Endothelial cell of umbilical vein (primary cell): ENCODE measurements around the gene POLE. TPM values are rescaled to one million over a fixed set of nuclear protein-coding genes. Genes with fewer than 3 reads are reported as not detected.

Source experiments
- BruUV-seq: library from RNA; stranded (reverse); fragments of 400-500 nt; replicated peaks from 2 replicates; lab custom pipeline; 2021; lab: Mats Ljungman, UMichigan
- CTCF ChIA-PET: fragments of 300-600, 350-600 bp; sonication (Branson Sonifier 250); formaldehyde crosslinking; loops from one replicate; lab custom pipeline; 2021; ENCODE audit warnings: antibody characterized with exemption, inconsistent platforms; lab: Charles Lee
- POLR2A ChIA-PET: fragments of 300-600, 350-600 bp; sonication (Branson Sonifier 250); formaldehyde crosslinking; loops from one replicate; lab custom pipeline; 2021; ENCODE audit warnings: antibody characterized with exemption, inconsistent platforms; lab: Charles Lee
- DNase-seq: peaks from one replicate; pipeline ENCODE4 v3.0.0-alpha.2; 2011; ENCODE audit warnings: low read depth, low spot score
- FAIRE-seq: peaks from 2 replicates; lab custom pipeline; 2011; peaks lifted over from hg19 to GRCh38; lab: Jason Lieb, UNC
- H2AFZ ChIP-seq: 2 replicates; pipeline ENCODE4 v1.6.0; 2012; ENCODE audit warnings: low read depth, low read length, control low read depth, inconsistent platforms
- H3K27ac ChIP-seq: 2 replicates; pipeline ENCODE4 v1.5.1; 2011; ENCODE audit warnings: low read depth, mild to moderate bottlenecking, control low read depth, low read length, moderate library complexity; ENCODE audit not compliant: insufficient read depth
- H3K27me3 ChIP-seq, 2 experiments: 2 replicates each; pipeline versions ENCODE4 v1.6.0 to v1.6.1; 2011; ENCODE audit warnings: low read length in 2 of 2, mixed read lengths in 1 of 2; ENCODE audit not compliant: control insufficient read depth in 2 of 2, insufficient read depth in 2 of 2
- H3K36me3 ChIP-seq, 2 experiments: 2 replicates in 1 of 2; 3 replicates in 1 of 2; pipeline ENCODE4 v1.5.1; 2011; ENCODE audit warnings: low read length in 2 of 2, mild to moderate bottlenecking in 1 of 2, moderate library complexity in 1 of 2; ENCODE audit not compliant: control insufficient read depth in 2 of 2, insufficient read depth in 2 of 2; ENCODE audit errors: extremely low read depth in 1 of 2
- H3K4me1 ChIP-seq: 3 replicates; pipeline ENCODE4 v1.5.1; 2011; ENCODE audit warnings: mild to moderate bottlenecking, low read length; ENCODE audit not compliant: control insufficient read depth, insufficient read depth; ENCODE audit errors: extremely low read depth
- H3K4me2 ChIP-seq: 2 replicates; pipeline ENCODE4 v1.6.1; 2011; ENCODE audit warnings: low read length, control low read depth, mixed read lengths; ENCODE audit not compliant: insufficient read depth
- H3K4me3 ChIP-seq, 3 experiments: fragments of 200-600 bp in 1 of 3; sonication (generic), shearing (Covaris generic) in 1 of 3; replicated peaks in 1 of 3; 2 replicates each; pipeline ENCODE4 v1.5.1; 2011 to 2016; ENCODE audit warnings: control low read depth in 3 of 3, low read length in 3 of 3, mild to moderate bottlenecking in 2 of 3, inconsistent platforms in 1 of 3, low read depth in 1 of 3, moderate library complexity in 1 of 3; ENCODE audit not compliant: insufficient read depth in 1 of 3
- H3K79me2 ChIP-seq: 2 replicates; pipeline ENCODE4 v1.6.0; 2012; ENCODE audit warnings: low read length, inconsistent platforms; ENCODE audit not compliant: control insufficient read depth, insufficient read depth
- H3K9ac ChIP-seq: replicated peaks from 2 replicates; pipeline ENCODE3; 2011; ENCODE audit warnings: low read length, control low read depth; ENCODE audit not compliant: insufficient read depth; ENCODE audit errors: extremely low read depth
- H3K9me1 ChIP-seq: replicated peaks from 3 replicates; pipeline ENCODE4 v1.6.0; 2011; ENCODE audit warnings: mild to moderate bottlenecking, low read length; ENCODE audit not compliant: control insufficient read depth, insufficient read depth; ENCODE audit errors: extremely low read depth
- H3K9me3 ChIP-seq: replicated peaks from 2 replicates; pipeline ENCODE4 v1.5.1; 2012; ENCODE audit warnings: low read length, inconsistent platforms; ENCODE audit not compliant: control insufficient read depth, insufficient read depth
- H4K20me1 ChIP-seq: replicated peaks from 2 replicates; pipeline ENCODE3; 2011; ENCODE audit warnings: mild to moderate bottlenecking, low read length; ENCODE audit not compliant: control insufficient read depth, insufficient read depth; ENCODE audit errors: extremely low read depth
- CTCF ChIP-seq, 2 donors: IDR thresholded peaks; 1 replicate in 1 of 2; 2 replicates in 1 of 2; pipeline ENCODE4 v1.5.1; 2011; ENCODE audit warnings: low read length in 2 of 2, mild to moderate bottlenecking in 2 of 2, moderate library complexity in 2 of 2, control low read depth in 1 of 2, inconsistent platforms in 1 of 2, low read depth in 1 of 2; ENCODE audit not compliant: insufficient read depth in 1 of 2; ENCODE audit errors: extremely low read depth in 1 of 2
- EZH2 ChIP-seq: IDR thresholded peaks from 2 replicates; pipeline ENCODE4 v1.6.1; 2012; ENCODE audit warnings: borderline replicate concordance, low read depth, mild to moderate bottlenecking, moderate library complexity, low read length, inconsistent platforms; ENCODE audit not compliant: severe bottlenecking
- FOS ChIP-seq: IDR thresholded peaks from 2 replicates; pipeline ENCODE4 v1.6.1; 2011; ENCODE audit warnings: mild to moderate bottlenecking, low read length, moderate library complexity, borderline replicate concordance; ENCODE audit not compliant: insufficient read depth
- GATA2 ChIP-seq: IDR thresholded peaks from 2 replicates; pipeline ENCODE4 v1.7.0; 2011; ENCODE audit warnings: low read depth, mild to moderate bottlenecking, moderate library complexity, mixed read lengths, low read length; ENCODE audit not compliant: insufficient read length, insufficient read depth
- JUN ChIP-seq: IDR thresholded peaks from 2 replicates; pipeline ENCODE4 v1.6.1; 2011; ENCODE audit warnings: borderline replicate concordance, low read depth; ENCODE audit not compliant: insufficient read length, insufficient read depth
- MAX ChIP-seq: IDR thresholded peaks from 2 replicates; pipeline ENCODE4 v1.6.1; 2011; ENCODE audit not compliant: insufficient read depth, insufficient read length
- MYC ChIP-seq: IDR thresholded peaks from one replicate; pipeline ENCODE4 v1.6.1; 2011; ENCODE audit warnings: mild to moderate bottlenecking, low read depth, low read length
- POLR2A ChIP-seq: IDR thresholded peaks from 2 replicates; pipeline ENCODE4 v1.6.1; 2012; ENCODE audit warnings: low read depth, mild to moderate bottlenecking, control low read depth, low read length
- POLR2AphosphoS5 ChIP-seq: IDR thresholded peaks from 2 replicates; pipeline ENCODE4 v1.6.1; 2012; ENCODE audit warnings: low read depth, mild to moderate bottlenecking, control low read depth, low read length, moderate library complexity; ENCODE audit not compliant: insufficient read depth
- dilution Hi-C: fragments of 300-500 bp; cut with MboI; formaldehyde crosslinking; loops from one replicate; pipeline ENCODE4 v1.15.0; 2019; ENCODE audit warnings: low sequenced_read_pairs; ENCODE audit not compliant: extremely low pct_ligation_motif_present
- intact Hi-C: fragments of 100-400 bp; cut with micrococcal nuclease; formaldehyde crosslinking; loops from one replicate; pipeline ENCODE4 v1.10.0; 2022
- polyA plus RNA-seq, 4 experiments: library from polyadenylated mRNA; depleted of rRNA in 3 of 4; stranded (reverse) in 3 of 4; unstranded in 1 of 4; fragments of >200 nt; gene quantifications; 2 replicates each; pipeline versions ENCODE4 v1.2.1 to v1.2.3, GENCODE V29; 2011 to 2012; ENCODE audit warnings: missing spikeins in 1 of 4
- total RNA-seq: library from RNA; stranded (reverse); gene quantifications from 2 replicates; pipeline ENCODE4 v1.2.3, GENCODE V29; 2021

The POLE gene
- total and polyA plus RNA-seq, 2 donors (not counting 3 experiments of a cell fraction or from before 2014, with no cell fraction given), result 22.9 to 82.7 TPM

- no peak for FAIRE-seq
- ChIA-PET POLR2A (no interaction called here), CTCF (no interaction called here)
- no peak overlapping the region for H3K4me2 ChIP-seq
- TF ChIP-seq EZH2 (no peak), MYC (no peak), CTCF (IDR thresholded peaks at IDR 0.05; ENCODE audit: extremely low read depth in 1 of 2, insufficient read depth in 1 of 2, low read depth in 1 of 2, low read length in 2 of 2) (no peak), MAX (no peak), POLR2A (no peak), POLR2AphosphoS5 (no peak), FOS (no peak), JUN (no peak), GATA2 (no peak)
- no peaks in the 10 kb centered on the region for H3K27me3 ChIP-seq
- peaks cover 8% of the 10 kb centered on the region for H3K79me2 ChIP-seq
- no peaks in the 10 kb centered on the region for H3K4me1 ChIP-seq
- H3K9me1 ChIP-seq, result no peaks in the 10 kb centered on the region
- BruUV-seq, result no TSS peak
- no peak overlapping the region for H3K27ac ChIP-seq
- no peak overlapping the region for H3K4me3 ChIP-seq
- intact Hi-C loops, result no loop called here
- no peak overlapping the region for H2AFZ ChIP-seq
- H3K9me3 ChIP-seq, result no peaks in the 10 kb centered on the region
- H3K9ac ChIP-seq, result no peak overlapping the region
- DNase-seq, result no peak
- dilution Hi-C loops, result no loop called here
- H3K36me3 ChIP-seq, result peaks cover 29 to 66% of the 10 kb centered on the region in 2 experiments
- H4K20me1 ChIP-seq, result no peaks in the 10 kb centered on the region
Measured at GRCh38 chr12:132736913-132737312, 49.8 kb upstream of the POLE start.
